H9 (cell line): Measurements from ENCODE around the gene KRTAP12-1. TPM values are rescaled to one million over a fixed set of nuclear protein-coding genes. Genes with fewer than 3 reads are reported as not detected.

Experiments
- DNase-seq: peaks from one replicate; pipeline ENCODE4 v3.0.0-alpha.2; 2017
- H2AFZ ChIP-seq: one replicate; pipeline ENCODE4 v1.6.1; 2013; ENCODE audit warnings: mild to moderate bottlenecking, low read length, control low read depth, moderate library complexity
- H2AK5ac ChIP-seq: 2 replicates; pipeline ENCODE4 v1.6.1; 2013; ENCODE audit warnings: low read length, control low read depth, mixed read lengths; ENCODE audit not compliant: insufficient read length
- H2BK120ac ChIP-seq: one replicate; pipeline ENCODE4 v1.6.1; 2013; ENCODE audit warnings: low read depth, mild to moderate bottlenecking, low read length, control low read depth, inconsistent platforms; ENCODE audit not compliant: poor library complexity, severe bottlenecking
- H2BK12ac ChIP-seq: 2 replicates; pipeline ENCODE4 v1.6.1; 2013; ENCODE audit warnings: low read length, control low read depth, mixed read lengths, low read depth; ENCODE audit not compliant: insufficient read length
- H2BK15ac ChIP-seq: 2 replicates; pipeline ENCODE4 v1.6.1; 2013; ENCODE audit warnings: low read depth, low read length, control low read depth
- H2BK20ac ChIP-seq: one replicate; pipeline ENCODE4 v1.6.1; 2013; ENCODE audit warnings: low read depth, mild to moderate bottlenecking, low read length, control low read depth, inconsistent platforms; ENCODE audit not compliant: poor library complexity, severe bottlenecking
- H2BK5ac ChIP-seq: 2 replicates; pipeline ENCODE4 v1.6.1; 2013; ENCODE audit warnings: low read length, control low read depth, mixed read lengths; ENCODE audit not compliant: insufficient read length
- H3K14ac ChIP-seq: 2 replicates; pipeline ENCODE4 v1.6.1; 2013; ENCODE audit warnings: low read length, control low read depth; ENCODE audit not compliant: insufficient read depth
- H3K18ac ChIP-seq: 2 replicates; pipeline ENCODE4 v1.6.1; 2013; ENCODE audit warnings: low read depth, mild to moderate bottlenecking, mixed read lengths, low read length, control low read depth; ENCODE audit not compliant: insufficient read length
- H3K23ac ChIP-seq: 2 replicates; pipeline ENCODE4 v1.6.1; 2013; ENCODE audit warnings: low read length, control low read depth, mixed read lengths, low read depth; ENCODE audit not compliant: insufficient read length
- H3K23me2 ChIP-seq: 2 replicates; pipeline ENCODE4 v1.6.1; 2013; ENCODE audit warnings: low read depth, mild to moderate bottlenecking, mixed read lengths, low read length, control low read depth; ENCODE audit not compliant: insufficient read length, poor library complexity, severe bottlenecking
- H3K27ac ChIP-seq: 2 replicates; pipeline ENCODE4 v1.5.1; 2013; ENCODE audit warnings: low read length, control low read depth, mixed read lengths, low read depth; ENCODE audit not compliant: insufficient read length
- H3K27me3 ChIP-seq: 2 replicates; pipeline ENCODE4 v1.6.1; 2013; ENCODE audit warnings: low read length, control low read depth, inconsistent platforms; ENCODE audit not compliant: insufficient read depth
- H3K4ac ChIP-seq: 2 replicates; pipeline ENCODE4 v1.6.1; 2013; ENCODE audit warnings: low read depth, mild to moderate bottlenecking, control low read depth, inconsistent platforms, low read length, moderate library complexity
- H3K4me1 ChIP-seq: 2 replicates; pipeline ENCODE4 v1.6.1; 2013; ENCODE audit warnings: low read length, control low read depth, inconsistent platforms; ENCODE audit not compliant: insufficient read depth
- H3K4me2 ChIP-seq: 2 replicates; pipeline ENCODE4 v1.6.1; 2013; ENCODE audit warnings: low read length, control low read depth, mixed read lengths; ENCODE audit not compliant: insufficient read length, insufficient read depth
- H3K56ac ChIP-seq: 2 replicates; pipeline ENCODE4 v1.6.1; 2013; ENCODE audit warnings: low read depth, mild to moderate bottlenecking, mixed read lengths, low read length, control low read depth; ENCODE audit not compliant: insufficient read length
- H3K79me1 ChIP-seq: 2 replicates; pipeline ENCODE4 v1.6.1; 2013; ENCODE audit warnings: low read depth, mild to moderate bottlenecking, moderate library complexity, low read length, control low read depth, inconsistent platforms; ENCODE audit not compliant: insufficient read depth, poor library complexity, severe bottlenecking
- H3K79me2 ChIP-seq: 2 replicates; pipeline ENCODE4 v1.6.1; 2013; ENCODE audit warnings: low read length, control low read depth, inconsistent platforms; ENCODE audit not compliant: insufficient read depth
- H3K9ac ChIP-seq: 2 replicates; pipeline ENCODE4 v1.6.1; 2013; ENCODE audit warnings: low read length, control low read depth, mixed read lengths; ENCODE audit not compliant: insufficient read length; ENCODE audit errors: extremely low read depth
- H3K9me3 ChIP-seq: one replicate; pipeline ENCODE4 v1.6.1; 2013; ENCODE audit warnings: low read depth, low read length, inconsistent platforms; ENCODE audit not compliant: control insufficient read depth
- H3T11ph ChIP-seq: one replicate; pipeline ENCODE4 v1.6.1; 2013; ENCODE audit warnings: mild to moderate bottlenecking, low read length, control low read depth, inconsistent platforms
- H4K20me1 ChIP-seq: one replicate; pipeline ENCODE4 v1.6.1; 2013; ENCODE audit not compliant: control insufficient read depth, insufficient read length, insufficient read depth
- H4K5ac ChIP-seq: 2 replicates; pipeline ENCODE4 v1.6.1; 2013; ENCODE audit warnings: low read depth, mild to moderate bottlenecking, mixed read lengths, low read length, control low read depth; ENCODE audit not compliant: insufficient read length
- H4K8ac ChIP-seq: replicated peaks from 2 replicates; pipeline ENCODE4 v1.6.1; 2013; ENCODE audit warnings: low read length, control low read depth, mixed read lengths, low read depth; ENCODE audit not compliant: insufficient read length
- H4K91ac ChIP-seq: 2 replicates; pipeline ENCODE4 v1.6.1; 2013; ENCODE audit warnings: low read depth, mild to moderate bottlenecking, moderate library complexity, mixed read lengths, low read length, control low read depth; ENCODE audit not compliant: insufficient read length
- H3K27ac Mint-ChIP-seq, 3 experiments: 2 replicates in 2 of 3; 3 replicates in 1 of 3; pipeline ENCODE4 v1.8.0; 2020 to 2021; ENCODE audit warnings: mixed read lengths in 3 of 3, mild to moderate bottlenecking in 1 of 3, moderate library complexity in 1 of 3
- H3K27me3 Mint-ChIP-seq: 2 replicates; pipeline ENCODE4 v1.8.0; 2021; ENCODE audit warnings: low read depth, mild to moderate bottlenecking, moderate library complexity, mixed read lengths
- H3K36me3 Mint-ChIP-seq, 3 experiments: 2 replicates in 2 of 3; 3 replicates in 1 of 3; pipeline ENCODE4 v1.8.0; 2020 to 2021; ENCODE audit warnings: low read depth in 3 of 3, mixed read lengths in 3 of 3; ENCODE audit not compliant: insufficient read depth in 1 of 3
- H3K4me1 Mint-ChIP-seq, 2 experiments: 2 replicates each; pipeline ENCODE4 v1.8.0; 2020; ENCODE audit warnings: mixed read lengths in 2 of 2
- H3K4me3 Mint-ChIP-seq, 2 experiments: 2 replicates in 1 of 2; 3 replicates in 1 of 2; pipeline ENCODE4 v1.8.0; 2020 to 2021; ENCODE audit warnings: mild to moderate bottlenecking in 2 of 2, mixed read lengths in 2 of 2, moderate library complexity in 1 of 2
- H3K9me3 Mint-ChIP-seq, 2 experiments: 2 replicates in 1 of 2; 3 replicates in 1 of 2; pipeline ENCODE4 v1.8.0; 2020; ENCODE audit warnings: mild to moderate bottlenecking in 2 of 2, mixed read lengths in 2 of 2, moderate library complexity in 1 of 2
- CTCF ChIP-seq: fragments of 200-600 bp; sonication (generic); conservative IDR thresholded peaks from 3 replicates; pipeline ENCODE4 v1.8.0; 2021; ENCODE audit warnings: antibody characterized with exemption, mild to moderate bottlenecking
- WGBS: extraction: QIAGEN DNeasy Blood & Tissue Kit; methylation state at CpG from one replicate; pipeline ENCODE4 v1.1.7; 2013; ENCODE audit warnings: missing lambda C conversion rate, low lambda C conversion rate, mixed read lengths; ENCODE audit not compliant: insufficient read length; ENCODE audit errors: extremely low coverage; 5-methylcytosine and 5-hydroxymethylcytosine counted together
- total RNA-seq: library from RNA; stranded (reverse); gene quantifications from 2 replicates; pipeline ENCODE4 v1.2.1, GENCODE V29; 2021

The KRTAP12-1 gene
- total RNA-seq, 1 experiment from 2014 or later = not detected

- TF ChIP-seq CTCF = no peak
- Mint-ChIP-seq H3K4me3 (no peak overlapping the region; a peak in 1 of 5 replicates), H3K9me3 (peaks cover 8 to 11% of the 10 kb centered on the region in 2 experiments; a peak in 4 of 5 replicates), H3K36me3 (peaks cover 2 to 10% (median 5%) of the 10 kb centered on the region in 3 experiments; a peak in 4 of 7 replicates), H3K27me3 (peaks cover 11% of the 10 kb centered on the region), H3K27ac (peak overlapping the region in 1 of 3 experiments; percentile 71; a peak in 3 of 7 replicates), H3K4me1 (peaks cover 32 to 33% of the 10 kb centered on the region in 2 experiments)
- peak; percentile 24 for DNase-seq
- H3K79me1 ChIP-seq = no peaks in the 10 kb centered on the region
- no peak overlapping the region for H2BK20ac ChIP-seq
- H4K8ac ChIP-seq = no peak overlapping the region
- no peak overlapping the region for H3K4ac ChIP-seq
- H4K91ac ChIP-seq = no peak overlapping the region
- no peak overlapping the region for H4K5ac ChIP-seq
- no peaks in the 10 kb centered on the region for H3K9me3 ChIP-seq
- H3K14ac ChIP-seq = peak overlapping the region; percentile 31
- H4K20me1 ChIP-seq = no peaks in the 10 kb centered on the region
- H3K79me2 ChIP-seq = no peaks in the 10 kb centered on the region
- H2AK5ac ChIP-seq = no peak overlapping the region
- H3K56ac ChIP-seq = no peak overlapping the region
- H3T11ph ChIP-seq = no peak overlapping the region
- no peaks in the 10 kb centered on the region for H3K23me2 ChIP-seq
- no CpG with 5 or more reads among the region's 11 CpGs for WGBS
- H2AFZ ChIP-seq = no peak overlapping the region
- H2BK12ac ChIP-seq = no peak overlapping the region
- H3K9ac ChIP-seq = no peak overlapping the region
- no peaks in the 10 kb centered on the region for H3K4me1 ChIP-seq
- no peak overlapping the region for H2BK120ac ChIP-seq
- no peak overlapping the region for H3K4me2 ChIP-seq
- H2BK5ac ChIP-seq = no peak overlapping the region
- no peaks in the 10 kb centered on the region for H3K27me3 ChIP-seq
- no peak overlapping the region for H2BK15ac ChIP-seq
- H3K18ac ChIP-seq = peak overlapping the region; percentile 41
- H3K23ac ChIP-seq = no peak overlapping the region
- H3K27ac ChIP-seq = no peak overlapping the region
These were observed 22.9 kb downstream of the KRTAP12-1 start for GRCh38 chr21:44658913-44659595.
